Peyer's patch (tissue), 4 donors: ENCODE measurements around the gene WFS1.

Source experiments
- POLR2A ChIP-seq, 2 donors: fragments of 450-650 bp; IDR thresholded peaks; one replicate each; pipeline ENCODE4 v1.5.1; 2017; ENCODE audit warnings: antibody characterized with exemption in 2 of 2, mild to moderate bottlenecking in 2 of 2, moderate library complexity in 2 of 2
- TF ChIP-seq, protein P1 (sequence below), 6 experiments: fragments of 450-650 bp in 4 of 6; fragments of 200-600 bp in 2 of 6; sonication (generic) in 1 of 6; IDR thresholded peaks; one replicate each; pipeline ENCODE4 v1.5.1; 2017 to 2019; ENCODE audit warnings: antibody characterized with exemption in 6 of 6, mild to moderate bottlenecking in 3 of 6, moderate library complexity in 1 of 6

DNA sequence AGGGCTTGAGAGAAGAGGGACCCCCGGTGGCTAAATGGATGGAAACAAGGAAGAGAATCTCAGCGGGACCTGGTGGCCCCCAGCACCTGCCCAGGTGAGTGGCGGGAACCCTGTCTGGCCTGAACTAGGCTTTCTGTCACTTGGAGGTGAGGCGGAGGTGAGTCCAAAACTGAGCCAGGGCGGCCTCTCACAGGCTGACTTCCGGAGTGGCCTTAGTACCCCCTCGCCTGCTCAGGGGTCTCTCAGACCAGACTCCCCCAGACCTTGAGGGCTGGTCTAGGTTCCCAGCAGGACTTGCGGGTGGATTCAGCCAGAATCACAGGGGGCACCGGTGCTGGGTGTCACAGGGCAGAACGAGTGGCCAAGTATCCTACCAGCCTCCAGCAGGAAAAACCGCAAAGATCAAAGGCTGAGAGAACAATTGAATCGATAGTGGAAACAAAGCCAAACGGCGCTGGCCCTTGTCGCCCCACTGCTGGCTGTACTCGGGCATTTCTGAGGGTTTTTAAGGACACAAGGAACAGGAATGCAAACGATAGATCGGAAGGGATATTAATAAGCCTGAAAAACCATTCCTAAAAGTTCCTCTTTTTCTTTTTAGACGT is 67.8 kb downstream of the WFS1 start:
- TF ChIP-seq, protein P1, sequence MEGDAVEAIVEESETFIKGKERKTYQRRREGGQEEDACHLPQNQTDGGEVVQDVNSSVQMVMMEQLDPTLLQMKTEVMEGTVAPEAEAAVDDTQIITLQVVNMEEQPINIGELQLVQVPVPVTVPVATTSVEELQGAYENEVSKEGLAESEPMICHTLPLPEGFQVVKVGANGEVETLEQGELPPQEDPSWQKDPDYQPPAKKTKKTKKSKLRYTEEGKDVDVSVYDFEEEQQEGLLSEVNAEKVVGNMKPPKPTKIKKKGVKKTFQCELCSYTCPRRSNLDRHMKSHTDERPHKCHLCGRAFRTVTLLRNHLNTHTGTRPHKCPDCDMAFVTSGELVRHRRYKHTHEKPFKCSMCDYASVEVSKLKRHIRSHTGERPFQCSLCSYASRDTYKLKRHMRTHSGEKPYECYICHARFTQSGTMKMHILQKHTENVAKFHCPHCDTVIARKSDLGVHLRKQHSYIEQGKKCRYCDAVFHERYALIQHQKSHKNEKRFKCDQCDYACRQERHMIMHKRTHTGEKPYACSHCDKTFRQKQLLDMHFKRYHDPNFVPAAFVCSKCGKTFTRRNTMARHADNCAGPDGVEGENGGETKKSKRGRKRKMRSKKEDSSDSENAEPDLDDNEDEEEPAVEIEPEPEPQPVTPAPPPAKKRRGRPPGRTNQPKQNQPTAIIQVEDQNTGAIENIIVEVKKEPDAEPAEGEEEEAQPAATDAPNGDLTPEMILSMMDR (IDR thresholded peaks at IDR 0.05), result no peak
- TF ChIP-seq POLR2A (IDR thresholded peaks at IDR 0.05), result no peak
